Right lobe of liver (tissue), 6 donors: Measurements from ENCODE around the gene RBM25. TPM values are rescaled to one million over a fixed set of nuclear protein-coding genes. Genes with fewer than 3 reads are reported as not detected.
A peak's percentile ranks its signal among the peaks of the same experiment; 100 is the strongest.

Source experiments
- ATAC-seq, 4 donors: fragments of 200-7000 bp; cut with Tn5 transposase; one replicate each; pipeline ENCODE4 v1.9.1; 2020; ENCODE audit warnings: mild to moderate bottlenecking in 4 of 4, moderate library complexity in 4 of 4
- DNase-seq, 3 donors: peaks; one replicate each; pipeline ENCODE4 v3.0.0-alpha.2; 2020
- H3K27ac ChIP-seq, 3 donors: fragments of 200-600 bp; one replicate each; pipeline ENCODE4 v1.8.0; 2022
- H3K27me3 ChIP-seq, 2 donors: fragments of 200-600 bp; one replicate each; pipeline ENCODE4 v1.8.0; 2022
- H3K36me3 ChIP-seq, 4 donors: fragments of 200-600 bp; sonication (generic) in 1 of 4; one replicate each; pipeline versions ENCODE4 v1.5.1 to v1.8.0; 2017 to 2022; ENCODE audit warnings: control low read depth in 1 of 4
- H3K4me1 ChIP-seq, 4 donors: fragments of 200-600 bp; sonication (generic) in 1 of 4; one replicate each; pipeline versions ENCODE4 v1.5.1 to v1.8.0; 2017 to 2022; ENCODE audit warnings: control low read depth in 1 of 4
- H3K4me3 ChIP-seq, 3 donors: fragments of 200-600 bp; one replicate each; pipeline ENCODE4 v1.8.0; 2022
- H3K9me3 ChIP-seq, 4 donors: fragments of 200-600 bp; sonication (generic) in 1 of 4; one replicate each; pipeline versions ENCODE4 v1.5.1 to v1.8.0; 2017 to 2022; ENCODE audit warnings: control low read depth in 1 of 4
- POLR2A ChIP-seq: fragments of 450-650 bp; IDR thresholded peaks from one replicate; pipeline ENCODE4 v1.6.1; 2017; ENCODE audit warnings: antibody characterized with exemption, mild to moderate bottlenecking
- WGBS: methylation state at CpG from one replicate; pipeline ENCODE4 v1.1.6; 2018; ENCODE audit warnings: low coverage, low lambda C conversion rate; ENCODE audit not compliant: insufficient coverage; ENCODE audit errors: missing lambda C conversion rate; 5-methylcytosine and 5-hydroxymethylcytosine counted together
- intact Hi-C, 2 donors: fragments of 100-400 bp; cut with DNase I; formaldehyde crosslinking; loops; one replicate each; pipeline versions ENCODE4 v1.11.2 to v1.14.1; 2022
- total RNA-seq, 6 experiments: library from RNA; depleted of rRNA in 2 of 6; stranded (reverse); fragments of >200 nt in 2 of 6; fragmentation: NEBNext Ultra II Directional in 3 of 6; extraction: Animal tissue kit (Norgen Biotek cat#: 25700) in 3 of 6; gene quantifications; one replicate each; pipeline versions ENCODE4 v1.1.0 to v1.2.4, GENCODE V29; 2016 to 2023
- TF ChIP-seq, protein P1 (sequence below), 4 donors: fragments of 200-600 bp in 3 of 4; fragments of 450-650 bp in 1 of 4; IDR thresholded peaks; one replicate each; pipeline versions ENCODE4 v1.5.1 to v1.8.0; 2016 to 2022; ENCODE audit warnings: antibody characterized with exemption in 4 of 4, mild to moderate bottlenecking in 2 of 4
- donor health status: DM: no; HTN: yes; CAD: no.
- donor health status: DM: no; HTN: no; CAD: no.
- donor health status: DM: no; HTN: no; CAD: no.
- donor health status: DM: no; HTN: yes; CAD: no.
- donor health status: DM: no; HTN: yes; CAD: no.

The RBM25 gene
- total RNA-seq, 6 experiments from 2014 or later: 16.3 to 29.1 (median 22.8) TPM

DNA sequence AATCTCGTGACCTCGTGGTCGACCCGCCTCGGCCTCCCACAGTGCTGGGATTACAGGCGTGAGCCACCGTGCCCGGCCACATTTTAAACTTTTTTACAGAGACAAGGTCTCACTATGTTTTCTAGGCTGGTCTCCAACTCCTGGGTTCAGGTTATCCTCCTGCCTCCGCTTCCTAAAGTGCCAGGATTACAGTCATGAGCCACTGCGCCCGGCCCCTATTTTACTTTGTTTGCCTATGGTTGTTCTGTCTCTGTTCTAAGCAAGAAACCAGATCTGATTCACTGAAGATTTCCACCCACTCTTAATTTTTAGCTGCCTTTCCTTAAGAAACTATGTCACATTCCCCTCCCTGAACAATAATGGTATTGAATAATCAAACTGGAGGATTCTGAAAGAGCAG is 39.1 kb downstream of the RBM25 start:
- TF ChIP-seq, protein P1, sequence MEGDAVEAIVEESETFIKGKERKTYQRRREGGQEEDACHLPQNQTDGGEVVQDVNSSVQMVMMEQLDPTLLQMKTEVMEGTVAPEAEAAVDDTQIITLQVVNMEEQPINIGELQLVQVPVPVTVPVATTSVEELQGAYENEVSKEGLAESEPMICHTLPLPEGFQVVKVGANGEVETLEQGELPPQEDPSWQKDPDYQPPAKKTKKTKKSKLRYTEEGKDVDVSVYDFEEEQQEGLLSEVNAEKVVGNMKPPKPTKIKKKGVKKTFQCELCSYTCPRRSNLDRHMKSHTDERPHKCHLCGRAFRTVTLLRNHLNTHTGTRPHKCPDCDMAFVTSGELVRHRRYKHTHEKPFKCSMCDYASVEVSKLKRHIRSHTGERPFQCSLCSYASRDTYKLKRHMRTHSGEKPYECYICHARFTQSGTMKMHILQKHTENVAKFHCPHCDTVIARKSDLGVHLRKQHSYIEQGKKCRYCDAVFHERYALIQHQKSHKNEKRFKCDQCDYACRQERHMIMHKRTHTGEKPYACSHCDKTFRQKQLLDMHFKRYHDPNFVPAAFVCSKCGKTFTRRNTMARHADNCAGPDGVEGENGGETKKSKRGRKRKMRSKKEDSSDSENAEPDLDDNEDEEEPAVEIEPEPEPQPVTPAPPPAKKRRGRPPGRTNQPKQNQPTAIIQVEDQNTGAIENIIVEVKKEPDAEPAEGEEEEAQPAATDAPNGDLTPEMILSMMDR (IDR thresholded peaks at IDR 0.05): no peak
- no peak for TF ChIP-seq POLR2A
- DNase-seq: no peak
- WGBS: 96% methylated on average over 3 of the region's 11 CpGs
- Histone ChIP-seq H3K27ac (no peak overlapping the region), H3K9me3 (no peaks in the 10 kb centered on the region), H3K4me3 (no peak overlapping the region), H3K27me3 (no peaks in the 10 kb centered on the region), H3K36me3 (peaks cover 0 to 55% (median 26%) of the 10 kb centered on the region in 4 donors), H3K4me1 (no peaks in the 10 kb centered on the region)
- no peak for ATAC-seq
- intact Hi-C loops: no loop called here

DNA sequence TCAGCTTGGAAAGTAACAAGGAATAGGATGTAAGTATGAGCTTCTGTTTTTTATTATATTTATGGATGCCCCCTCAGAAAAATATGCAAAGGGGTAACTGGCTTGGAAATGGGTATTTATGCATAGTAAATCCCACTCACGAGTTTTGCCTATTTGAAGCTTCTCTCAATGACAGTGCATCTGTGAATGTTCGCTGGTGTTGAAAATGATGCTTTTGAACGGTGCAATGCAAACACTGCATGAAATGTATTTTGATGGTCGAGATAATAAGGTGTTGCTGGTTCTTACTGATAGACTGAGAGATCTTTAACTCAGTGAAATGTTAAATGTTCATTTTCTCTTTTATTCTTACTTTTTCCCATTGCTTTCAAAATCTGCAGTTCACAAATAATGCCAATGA is 42.0 kb downstream of the RBM25 start:
- Histone ChIP-seq H3K9me3 (no peaks in the 10 kb centered on the region), H3K4me3 (no peak overlapping the region), H3K4me1 (peaks cover 0 to 3% (median 0%) of the 10 kb centered on the region in 4 donors), H3K36me3 (peaks cover 0 to 61% (median 26%) of the 10 kb centered on the region in 4 donors), H3K27me3 (no peaks in the 10 kb centered on the region), H3K27ac (no peak overlapping the region)
- TF ChIP-seq, protein P1 (IDR thresholded peaks at IDR 0.05): no peak
- no peak for TF ChIP-seq POLR2A
- ATAC-seq: no peak
- DNase-seq: no peak
- intact Hi-C loops: no loop called here
- WGBS: 98% methylated on average over 4 of the region's 4 CpGs

DNA sequence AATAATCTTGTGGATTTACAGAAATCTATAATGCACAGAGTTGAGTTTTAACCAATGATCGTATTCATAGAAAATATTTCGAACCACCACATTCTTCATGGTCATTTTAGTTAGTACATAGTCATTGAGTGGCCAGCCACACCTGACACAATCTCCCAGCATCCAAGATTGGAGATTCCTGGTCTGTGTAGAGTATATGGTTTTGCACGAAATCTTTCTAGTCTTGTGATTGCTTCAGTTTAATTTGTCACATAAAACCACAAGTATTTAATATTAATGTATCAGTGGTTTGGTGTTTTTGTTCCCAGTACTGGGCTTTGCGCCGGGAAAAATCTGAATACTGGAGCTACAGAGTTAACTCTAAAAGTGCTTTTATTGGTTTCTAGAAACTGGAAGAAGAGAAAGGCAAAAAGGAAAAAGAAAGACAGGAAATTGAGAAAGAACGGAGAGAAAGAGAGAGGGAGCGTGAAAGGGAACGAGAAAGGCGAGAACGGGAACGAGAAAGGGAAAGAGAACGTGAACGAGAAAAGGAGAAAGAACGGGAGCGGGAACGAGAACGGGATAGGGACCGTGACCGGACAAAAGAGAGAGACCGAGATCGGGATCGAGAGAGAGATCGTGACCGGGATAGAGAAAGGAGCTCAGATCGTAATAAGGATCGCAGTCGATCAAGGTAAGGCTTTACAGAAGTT is 44.6 kb downstream of the RBM25 start:
- H3K9me3 ChIP-seq: no peaks in the 10 kb centered on the region
- 92% methylated on average over 27 of the region's 27 CpGs for WGBS
- H3K4me3 ChIP-seq: no peak overlapping the region
- intact Hi-C loops: no loop called here
- H3K4me1 ChIP-seq: peaks cover 0 to 3% (median 0%) of the 10 kb centered on the region in 4 donors
- no peak overlapping the region for H3K27ac ChIP-seq
- TF ChIP-seq, protein P1 (IDR thresholded peaks at IDR 0.05): no peak
- no peak for TF ChIP-seq POLR2A
- H3K36me3 ChIP-seq: peaks cover 6 to 78% (median 21%) of the 10 kb centered on the region in 4 donors
- no peak for ATAC-seq
- no peak for DNase-seq
- no peaks in the 10 kb centered on the region for H3K27me3 ChIP-seq

DNA sequence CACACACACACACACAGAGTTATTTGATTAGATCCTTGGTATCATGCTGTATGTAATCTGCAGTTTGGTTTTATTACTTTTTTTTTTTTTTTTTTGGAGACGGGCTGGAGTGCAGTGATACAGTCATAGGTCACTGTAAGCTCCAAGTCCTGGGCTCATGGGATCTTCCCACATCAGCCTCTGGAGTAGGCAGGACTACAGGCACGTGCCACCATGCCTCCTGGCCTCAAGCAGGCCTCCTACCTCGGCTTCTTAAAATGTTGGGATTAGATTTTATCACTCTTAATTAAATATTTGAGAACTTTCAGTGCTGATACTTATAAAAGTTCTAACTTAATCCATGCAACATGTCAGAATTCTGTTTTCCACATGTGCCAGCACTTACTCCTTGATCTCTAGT is 46.7 kb downstream of the RBM25 start:
- 19% methylated on average over 3 of the region's 3 CpGs for WGBS
- ATAC-seq (peak; percentile 46 to 58 (median 51)), DNase-seq (no peak)
- peaks cover 6 to 78% (median 22%) of the 10 kb centered on the region in 4 donors for H3K36me3 ChIP-seq
- H3K4me3 ChIP-seq: no peak overlapping the region
- H3K27ac ChIP-seq: no peak overlapping the region
- peaks cover 0 to 3% (median 0%) of the 10 kb centered on the region in 4 donors for H3K4me1 ChIP-seq
- intact Hi-C loops: no loop called here
- no peaks in the 10 kb centered on the region for H3K9me3 ChIP-seq
- TF ChIP-seq POLR2A: no peak
- TF ChIP-seq, protein P1 (IDR thresholded peaks at IDR 0.05): no peak
- no peaks in the 10 kb centered on the region for H3K27me3 ChIP-seq
